ENCODE data around the gene HNRNPA2B1. TPM values are rescaled to one million over a fixed set of nuclear protein-coding genes. Genes with fewer than 3 reads are reported as not detected.

HNRNPA2B1 gene
- polyA plus RNA-seq, 1 experiment, result 493 TPM

GRCh38 chr7:26188206-26188956 is 12.2 kb downstream of the HNRNPA2B1 start:
- no peaks in the 10 kb centered on the region for H3K27me3 ChIP-seq (ENCODE audit: control insufficient read depth, insufficient read depth, low read length)
- ChIA-PET CTCF (interaction anchor here (1.4 to 2.6 kb wide), 3 partner anchors 10 to 296 kb away, joined by 4 to 34 read pairs (median 10); no protein-coding TSS in a partner anchor), POLR2A (interaction anchor here (1.4 to 2.4 kb wide), 3 partner anchors 10 to 14 kb away, joined by 8 to 12 read pairs (median 10); partner anchors contain the start of genes CBX3 and HNRNPA2B1)
- no peak for DNase-seq (ENCODE audit: low read depth, low spot score)
- H3K4me3 ChIP-seq (ENCODE audit: low read depth, low read length), result no peak overlapping the region
- TF ChIP-seq, protein P1, sequence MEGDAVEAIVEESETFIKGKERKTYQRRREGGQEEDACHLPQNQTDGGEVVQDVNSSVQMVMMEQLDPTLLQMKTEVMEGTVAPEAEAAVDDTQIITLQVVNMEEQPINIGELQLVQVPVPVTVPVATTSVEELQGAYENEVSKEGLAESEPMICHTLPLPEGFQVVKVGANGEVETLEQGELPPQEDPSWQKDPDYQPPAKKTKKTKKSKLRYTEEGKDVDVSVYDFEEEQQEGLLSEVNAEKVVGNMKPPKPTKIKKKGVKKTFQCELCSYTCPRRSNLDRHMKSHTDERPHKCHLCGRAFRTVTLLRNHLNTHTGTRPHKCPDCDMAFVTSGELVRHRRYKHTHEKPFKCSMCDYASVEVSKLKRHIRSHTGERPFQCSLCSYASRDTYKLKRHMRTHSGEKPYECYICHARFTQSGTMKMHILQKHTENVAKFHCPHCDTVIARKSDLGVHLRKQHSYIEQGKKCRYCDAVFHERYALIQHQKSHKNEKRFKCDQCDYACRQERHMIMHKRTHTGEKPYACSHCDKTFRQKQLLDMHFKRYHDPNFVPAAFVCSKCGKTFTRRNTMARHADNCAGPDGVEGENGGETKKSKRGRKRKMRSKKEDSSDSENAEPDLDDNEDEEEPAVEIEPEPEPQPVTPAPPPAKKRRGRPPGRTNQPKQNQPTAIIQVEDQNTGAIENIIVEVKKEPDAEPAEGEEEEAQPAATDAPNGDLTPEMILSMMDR (IDR thresholded peaks at IDR 0.05; ENCODE audit: low read depth, low read length), result no peak
- no peaks in the 10 kb centered on the region for H3K9me3 ChIP-seq (ENCODE audit: control insufficient read depth, insufficient read depth, low read length)
- H3K27ac ChIP-seq (ENCODE audit: low read depth, low read length), result no peak overlapping the region

DNA sequence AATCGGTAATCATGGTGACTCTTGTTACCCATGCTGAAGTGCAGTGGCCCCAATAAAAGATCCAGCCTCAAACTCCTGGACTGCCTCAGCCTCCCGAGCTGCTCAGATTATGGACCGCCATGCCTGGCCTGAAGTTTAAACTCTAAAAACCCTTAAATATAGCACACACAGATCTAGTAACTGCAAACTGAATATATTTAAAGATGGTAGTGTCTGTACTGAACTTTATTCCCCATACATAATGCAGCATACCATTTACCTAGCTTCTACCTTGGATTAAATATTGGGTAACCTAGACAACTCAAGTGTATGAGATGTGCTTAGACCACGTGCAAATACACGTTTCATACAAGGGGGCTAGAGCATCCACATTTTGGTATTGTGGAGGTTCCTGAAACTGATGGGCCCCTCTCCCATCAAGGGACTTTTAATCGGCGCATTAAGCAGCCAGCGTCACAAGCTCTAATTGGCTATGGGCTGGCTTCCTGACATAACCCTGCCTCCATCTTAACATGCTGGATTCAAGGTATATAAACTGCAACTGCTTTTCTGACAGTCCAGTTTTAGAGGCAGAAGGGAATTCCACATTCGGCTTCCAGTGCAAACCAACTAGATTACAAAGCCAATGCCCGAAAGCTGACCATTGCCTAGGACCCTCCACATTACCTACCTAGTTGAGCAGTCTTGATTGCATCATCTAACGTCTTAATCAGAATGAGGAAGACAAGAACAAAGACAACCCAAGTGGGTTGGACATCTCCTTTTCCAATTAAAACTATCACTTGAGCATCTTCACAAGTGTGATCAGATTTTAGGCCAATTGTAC is 13.0 kb downstream of the HNRNPA2B1 start:
- Histone ChIP-seq H3K4me3 (ENCODE audit: low read depth, low read length) (no peak overlapping the region), H3K27ac (ENCODE audit: low read depth, low read length) (no peak overlapping the region), H3K27me3 (ENCODE audit: control insufficient read depth, insufficient read depth, low read length) (no peaks in the 10 kb centered on the region), H3K9me3 (ENCODE audit: control insufficient read depth, insufficient read depth, low read length) (no peaks in the 10 kb centered on the region)
- ChIA-PET CTCF (interaction anchor here (1.1 to 2.6 kb wide), 4 partner anchors 11 to 295 kb away, joined by 3 to 34 read pairs (median 7); no protein-coding TSS in a partner anchor), POLR2A (interaction anchor here (0.9 to 2.4 kb wide), 4 partner anchors 11 to 15 kb away, joined by 3 to 12 read pairs (median 9); partner anchors contain the start of genes CBX3 and HNRNPA2B1)
- DNase-seq (ENCODE audit: low read depth, low spot score), result no peak
- TF ChIP-seq, protein P1 (IDR thresholded peaks at IDR 0.05; ENCODE audit: low read depth, low read length), result no peak

DNA sequence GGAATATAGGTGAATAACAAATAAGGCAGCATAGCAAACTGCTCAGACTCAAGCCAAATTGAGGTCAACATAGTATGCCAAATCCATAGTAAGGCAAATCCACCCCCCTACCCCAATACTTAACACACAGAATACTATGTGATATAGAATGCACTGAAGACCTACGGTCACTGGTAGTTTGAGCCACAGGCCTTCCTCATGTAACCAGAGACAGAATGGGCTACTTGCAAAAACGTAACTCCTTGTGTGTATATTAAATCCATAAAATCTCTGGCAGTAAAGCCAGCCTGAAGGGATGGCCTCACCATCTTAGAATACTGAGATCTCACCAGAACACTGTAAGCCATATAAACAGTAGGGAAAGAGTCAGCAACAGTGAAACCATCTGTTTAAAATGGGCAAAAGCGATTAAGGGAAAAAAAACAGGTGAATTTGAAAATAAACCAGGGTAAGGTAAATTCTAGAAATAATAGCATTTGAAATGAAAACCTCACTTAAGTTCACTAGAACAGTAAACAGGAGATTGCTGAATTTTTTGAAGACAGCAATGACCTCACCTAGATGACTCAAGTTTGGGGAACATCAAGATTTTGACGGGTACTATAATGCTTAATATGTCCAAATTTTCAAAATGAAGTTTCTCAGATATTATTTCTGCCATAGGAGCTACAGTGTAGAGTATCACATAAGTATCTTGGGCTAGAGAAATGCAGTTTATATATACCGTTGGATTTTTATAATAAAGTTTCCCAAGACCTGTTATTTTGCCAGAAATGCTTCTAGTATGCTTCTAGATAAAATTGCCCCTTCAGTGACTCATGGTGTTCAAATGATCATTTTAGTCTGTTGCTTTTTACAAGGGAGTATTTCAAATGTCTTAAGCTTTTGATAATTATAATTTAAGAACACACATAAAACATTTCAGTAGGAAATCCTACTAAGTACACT is 13.9 kb downstream of the HNRNPA2B1 start:
- H3K9me3 ChIP-seq (ENCODE audit: control insufficient read depth, insufficient read depth, low read length), result no peaks in the 10 kb centered on the region
- no peak for DNase-seq (ENCODE audit: low read depth, low spot score)
- H3K27ac ChIP-seq (ENCODE audit: low read depth, low read length), result no peak overlapping the region
- no peaks in the 10 kb centered on the region for H3K27me3 ChIP-seq (ENCODE audit: control insufficient read depth, insufficient read depth, low read length)
- POLR2A ChIA-PET, result interaction anchor here (0.9 to 2.4 kb wide), 5 partner anchors 11 to 34 kb away, joined by 3 to 12 read pairs (median 5); partner anchors contain the start of genes CBX3, HNRNPA2B1 and NFE2L3
- TF ChIP-seq, protein P1 (IDR thresholded peaks at IDR 0.05; ENCODE audit: low read depth, low read length), result no peak
- H3K4me3 ChIP-seq (ENCODE audit: low read depth, low read length), result no peak overlapping the region
- CTCF ChIA-PET, result interaction anchor here (1.1 to 2.6 kb wide), 2 partner anchors 12 to 96 kb away, joined by 3 to 34 read pairs; no protein-coding TSS in a partner anchor

DNA sequence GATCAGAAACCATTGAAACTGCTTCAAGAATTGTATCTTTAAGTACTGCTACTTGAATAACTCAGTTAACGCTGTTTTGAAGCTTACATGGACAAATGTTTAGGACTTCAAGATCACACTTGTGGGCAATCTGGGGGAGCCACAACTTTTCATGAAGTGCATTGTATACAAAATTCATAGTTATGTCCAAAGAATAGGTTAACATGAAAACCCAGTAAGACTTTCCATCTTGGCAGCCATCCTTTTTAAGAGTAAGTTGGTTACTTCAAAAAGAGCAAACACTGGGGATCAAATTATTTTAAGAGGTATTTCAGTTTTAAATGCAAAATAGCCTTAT is 14.7 kb downstream of the HNRNPA2B1 start:
- ChIA-PET POLR2A (interaction anchor here (1.3 to 1.4 kb wide), 2 partner anchors 14 to 34 kb away, joined by 3 to 5 read pairs; partner anchors contain the start of genes HNRNPA2B1 and NFE2L3), CTCF (interaction anchor here (1.4 kb wide), 1 partner anchor 12 kb away, joined by 4 read pairs; no protein-coding TSS in a partner anchor)
- TF ChIP-seq, protein P1 (IDR thresholded peaks at IDR 0.05; ENCODE audit: low read depth, low read length), result no peak
- no peak overlapping the region for H3K27ac ChIP-seq (ENCODE audit: low read depth, low read length)
- no peaks in the 10 kb centered on the region for H3K9me3 ChIP-seq (ENCODE audit: control insufficient read depth, insufficient read depth, low read length)
- no peak for DNase-seq (ENCODE audit: low read depth, low spot score)
- no peak overlapping the region for H3K4me3 ChIP-seq (ENCODE audit: low read depth, low read length)
- no peaks in the 10 kb centered on the region for H3K27me3 ChIP-seq (ENCODE audit: control insufficient read depth, insufficient read depth, low read length)
